Sigmoid colon (tissue), 4 donors: ENCODE measurements around the gene TMEM120B.

ENCODE experiments used
- CTCF ChIP-seq, 4 experiments: fragments of 450-650 bp in 3 of 4; fragments of 200-600 bp in 1 of 4; IDR thresholded peaks; one replicate each; pipeline ENCODE4 v1.5.1; 2016 to 2019; ENCODE audit warnings: antibody characterized with exemption in 4 of 4, mild to moderate bottlenecking in 3 of 4, moderate library complexity in 2 of 4
- EP300 ChIP-seq, 4 donors: sonication (generic); formaldehyde crosslinking; IDR thresholded peaks; one replicate each; pipeline ENCODE4 v1.6.1; 2017; ENCODE audit warnings: antibody characterized with exemption in 4 of 4
- POLR2A ChIP-seq, 2 donors: fragments of 450-650 bp; IDR thresholded peaks; one replicate each; pipeline ENCODE4 v1.6.1; 2016; ENCODE audit warnings: antibody characterized with exemption in 2 of 2, mild to moderate bottlenecking in 2 of 2, moderate library complexity in 2 of 2
- POLR2AphosphoS5 ChIP-seq, 4 donors: sonication (generic); formaldehyde crosslinking; IDR thresholded peaks; one replicate each; pipeline ENCODE4 v1.6.1; 2017; ENCODE audit warnings: antibody characterized with exemption in 4 of 4

- TF ChIP-seq CTCF (IDR thresholded peaks at IDR 0.05) (peak; percentile 82 to 94 (median 88)), POLR2AphosphoS5 (IDR thresholded peaks at IDR 0.05) (no peak), POLR2A (IDR thresholded peaks at IDR 0.05) (no peak), EP300 (IDR thresholded peaks at IDR 0.05) (no peak)
Measured at GRCh38 chr12:121773011-121773777, 60.6 kb downstream of the TMEM120B start.
